GM12878 (cell line): ENCODE data around the gene C19orf81. TPM values are rescaled to one million over a fixed set of nuclear protein-coding genes. Genes with fewer than 3 reads are reported as not detected.

ENCODE experiments used
- ATF3 ChIP-seq: IDR thresholded peaks from 2 replicates; pipeline ENCODE4 v1.6.1; 2011; ENCODE audit warnings: low read depth, mild to moderate bottlenecking, low read length, moderate library complexity, borderline replicate concordance; ENCODE audit errors: extremely low read depth
- BRCA1 ChIP-seq: IDR thresholded peaks from 2 replicates; pipeline ENCODE4 v1.6.1; 2011; ENCODE audit warnings: low read depth, low read length, improper control_type of control experiment
- EGR1 ChIP-seq, 2 experiments: IDR thresholded peaks; 1 replicate in 1 of 2; 2 replicates in 1 of 2; pipeline ENCODE4 v1.6.1; 2011 to 2012; ENCODE audit warnings: low read depth in 2 of 2, low read length in 2 of 2, borderline replicate concordance in 1 of 2, mild to moderate bottlenecking in 1 of 2, moderate library complexity in 1 of 2
- ZBED1 ChIP-seq: IDR thresholded peaks from 2 replicates; pipeline ENCODE4 v1.6.1; 2016; ENCODE audit warnings: borderline replicate concordance
- ZNF592 ChIP-seq: fragments of 450-650 bp; IDR thresholded peaks from 2 replicates; pipeline ENCODE4 v1.6.1; 2017; ENCODE audit warnings: mild to moderate bottlenecking, moderate library complexity
- polyA plus RNA-seq, 11 experiments: library from polyadenylated mRNA; depleted of rRNA in 4 of 11; unstranded in 6 of 11; stranded (reverse) in 5 of 11; fragments of >200 nt; fragmentation: Nextera tagmentation in 4 of 11; fragmentation: Illumina TruSeq in 1 of 11; extraction: Ambion mirVana in 4 of 11; extraction: Trizol in 1 of 11; gene quantifications; 1 replicate in 1 of 11; 2 replicates in 10 of 11; pipeline versions ENCODE4 v1.2.1 to v1.2.3, GENCODE V29; 2011 to 2016; ENCODE audit warnings: inconsistent platforms in 2 of 11, missing spikeins in 2 of 11, low read depth in 1 of 11
- total RNA-seq, 4 experiments: library from RNA; depleted of rRNA in 3 of 4; stranded (reverse); fragments of >200 nt in 3 of 4; fragmentation: Illumina TruSeq in 1 of 4; extraction: Trizol in 1 of 4; gene quantifications; 2 replicates each; pipeline versions ENCODE4 v1.2.1 to v1.2.3, GENCODE V29; 2013 to 2021
- TF ChIP-seq, protein P1 (sequence below): fragments of 450-650 bp; IDR thresholded peaks from 2 replicates; pipeline ENCODE4 v1.6.1; 2014; ENCODE audit warnings: mild to moderate bottlenecking
- TF ChIP-seq, protein P2 (sequence below): fragments of 450-650 bp; IDR thresholded peaks from 2 replicates; pipeline ENCODE4 v1.6.1; 2018; ENCODE audit warnings: borderline replicate concordance, mild to moderate bottlenecking; ENCODE audit not compliant: partially characterized antibody

Gene C19orf81
- total and polyA plus RNA-seq, 10 of the 15 experiments (the other 5 are each of a cell fraction or from before 2014, with no cell fraction given), result 0.69 TPM; not detected in 9

- TF ChIP-seq ZNF592 (no peak), ATF3 (no peak), ZBED1 (no peak), EGR1 (IDR thresholded peaks at IDR 0.05; ENCODE audit: borderline replicate concordance in 1 of 2, low read depth in 2 of 2, low read length in 2 of 2) (no peak), BRCA1 (no peak)
- TF ChIP-seq, protein P1, sequence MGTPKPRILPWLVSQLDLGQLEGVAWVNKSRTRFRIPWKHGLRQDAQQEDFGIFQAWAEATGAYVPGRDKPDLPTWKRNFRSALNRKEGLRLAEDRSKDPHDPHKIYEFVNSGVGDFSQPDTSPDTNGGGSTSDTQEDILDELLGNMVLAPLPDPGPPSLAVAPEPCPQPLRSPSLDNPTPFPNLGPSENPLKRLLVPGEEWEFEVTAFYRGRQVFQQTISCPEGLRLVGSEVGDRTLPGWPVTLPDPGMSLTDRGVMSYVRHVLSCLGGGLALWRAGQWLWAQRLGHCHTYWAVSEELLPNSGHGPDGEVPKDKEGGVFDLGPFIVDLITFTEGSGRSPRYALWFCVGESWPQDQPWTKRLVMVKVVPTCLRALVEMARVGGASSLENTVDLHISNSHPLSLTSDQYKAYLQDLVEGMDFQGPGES, result peak; percentile 66; the same call in 1 of the 2 replicates
- TF ChIP-seq, protein P2, sequence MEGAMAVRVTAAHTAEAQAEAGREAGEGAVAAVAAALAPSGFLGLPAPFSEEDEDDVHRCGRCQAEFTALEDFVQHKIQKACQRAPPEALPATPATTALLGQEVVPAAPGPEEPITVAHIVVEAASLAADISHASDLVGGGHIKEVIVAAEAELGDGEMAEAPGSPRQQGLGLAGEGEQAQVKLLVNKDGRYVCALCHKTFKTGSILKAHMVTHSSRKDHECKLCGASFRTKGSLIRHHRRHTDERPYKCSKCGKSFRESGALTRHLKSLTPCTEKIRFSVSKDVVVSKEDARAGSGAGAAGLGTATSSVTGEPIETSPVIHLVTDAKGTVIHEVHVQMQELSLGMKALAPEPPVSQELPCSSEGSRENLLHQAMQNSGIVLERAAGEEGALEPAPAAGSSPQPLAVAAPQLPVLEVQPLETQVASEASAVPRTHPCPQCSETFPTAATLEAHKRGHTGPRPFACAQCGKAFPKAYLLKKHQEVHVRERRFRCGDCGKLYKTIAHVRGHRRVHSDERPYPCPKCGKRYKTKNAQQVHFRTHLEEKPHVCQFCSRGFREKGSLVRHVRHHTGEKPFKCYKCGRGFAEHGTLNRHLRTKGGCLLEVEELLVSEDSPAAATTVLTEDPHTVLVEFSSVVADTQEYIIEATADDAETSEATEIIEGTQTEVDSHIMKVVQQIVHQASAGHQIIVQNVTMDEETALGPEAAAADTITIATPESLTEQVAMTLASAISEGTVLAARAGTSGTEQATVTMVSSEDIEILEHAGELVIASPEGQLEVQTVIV, result no peak
Measured at GRCh38 chr19:50679177-50680125, 30.2 kb downstream of the C19orf81 start (continued).
